CD4-positive, CD25-positive, alpha-beta regulatory T cell (primary cell): Measurements from ENCODE around the gene ETV6. TPM values are rescaled to one million over a fixed set of nuclear protein-coding genes. Genes with fewer than 3 reads are reported as not detected.

Experiments
- ATAC-seq, 2 donors: fragments of 150-1000 bp; cut with Tn5 transposase; one replicate each; pipeline ENCODE4 v1.10.0; 2021; ENCODE audit warnings: low read depth in 2 of 2, moderate number of reproducible peaks in 2 of 2, moderate library complexity in 1 of 2
- DNase-seq, 3 donors: peaks; one replicate each; pipeline versions ENCODE4 v3.0.0 to v3.0.0-alpha.2; 2012 to 2022; ENCODE audit warnings: mixed read lengths in 1 of 3
- H3K27ac ChIP-seq: one replicate; pipeline ENCODE4 v1.7.0; 2013; ENCODE audit warnings: mild to moderate bottlenecking, low read length; ENCODE audit not compliant: insufficient read depth, poor library complexity, severe bottlenecking
- H3K27me3 ChIP-seq: one replicate; pipeline ENCODE4 v1.7.0; 2013; ENCODE audit warnings: low read length; ENCODE audit not compliant: control insufficient read depth, insufficient read depth
- H3K36me3 ChIP-seq: one replicate; pipeline ENCODE4 v1.7.0; 2013; ENCODE audit warnings: mild to moderate bottlenecking, low read length, moderate library complexity; ENCODE audit not compliant: control insufficient read depth, insufficient read depth
- H3K4me1 ChIP-seq: 2 replicates; pipeline ENCODE4 v1.7.0; 2013; ENCODE audit warnings: mild to moderate bottlenecking, low read length; ENCODE audit not compliant: insufficient read depth, control insufficient read depth, poor library complexity, severe bottlenecking
- H3K4me3 ChIP-seq: one replicate; pipeline ENCODE4 v1.7.0; 2013; ENCODE audit warnings: low read depth, mild to moderate bottlenecking, low read length, moderate library complexity
- H3K9me3 ChIP-seq, 2 experiments: 1 replicate in 1 of 2; 2 replicates in 1 of 2; pipeline ENCODE4 v1.7.0; 2013; ENCODE audit warnings: low read length in 2 of 2, mild to moderate bottlenecking in 1 of 2, moderate library complexity in 1 of 2; ENCODE audit not compliant: control insufficient read depth in 2 of 2
- H3K27ac Mint-ChIP-seq, 3 donors: one replicate each; pipeline ENCODE4 v1.8.0; 2020 to 2022; ENCODE audit warnings: mild to moderate bottlenecking in 3 of 3, mixed read lengths in 3 of 3, moderate library complexity in 2 of 3
- H3K27me3 Mint-ChIP-seq: one replicate; pipeline ENCODE4 v1.8.0; 2022; ENCODE audit warnings: mild to moderate bottlenecking, mixed read lengths
- H3K36me3 Mint-ChIP-seq: one replicate; pipeline ENCODE4 v1.8.0; 2020; ENCODE audit warnings: mixed read lengths
- H3K4me1 Mint-ChIP-seq, 4 donors: one replicate each; pipeline ENCODE4 v1.8.0; 2020 to 2022; ENCODE audit warnings: mixed read lengths in 4 of 4, mild to moderate bottlenecking in 1 of 4
- H3K4me3 Mint-ChIP-seq, 4 donors: one replicate each; pipeline ENCODE4 v1.8.0; 2020 to 2022; ENCODE audit warnings: mild to moderate bottlenecking in 4 of 4, mixed read lengths in 4 of 4, moderate library complexity in 3 of 4
- H3K9me3 Mint-ChIP-seq, 7 donors: one replicate each; pipeline ENCODE4 v1.8.0; 2020 to 2022; ENCODE audit warnings: mixed read lengths in 7 of 7, mild to moderate bottlenecking in 3 of 7, moderate library complexity in 2 of 7
- polyA plus RNA-seq, 4 donors: library from polyadenylated mRNA; unstranded; fragments of 300-500 nt; fragmentation: Illumina TruSeq; gene quantifications; one replicate each; pipeline ENCODE4 v1.2.3, GENCODE V29; 2021
- total RNA-seq: library from RNA; stranded (reverse); gene quantifications from one replicate; pipeline ENCODE4 v1.2.3, GENCODE V29; 2022

ETV6 gene
- total and polyA plus RNA-seq, 5 donors from 2014 or later, result 2.5 to 62.5 (median 4.1) TPM

DNA sequence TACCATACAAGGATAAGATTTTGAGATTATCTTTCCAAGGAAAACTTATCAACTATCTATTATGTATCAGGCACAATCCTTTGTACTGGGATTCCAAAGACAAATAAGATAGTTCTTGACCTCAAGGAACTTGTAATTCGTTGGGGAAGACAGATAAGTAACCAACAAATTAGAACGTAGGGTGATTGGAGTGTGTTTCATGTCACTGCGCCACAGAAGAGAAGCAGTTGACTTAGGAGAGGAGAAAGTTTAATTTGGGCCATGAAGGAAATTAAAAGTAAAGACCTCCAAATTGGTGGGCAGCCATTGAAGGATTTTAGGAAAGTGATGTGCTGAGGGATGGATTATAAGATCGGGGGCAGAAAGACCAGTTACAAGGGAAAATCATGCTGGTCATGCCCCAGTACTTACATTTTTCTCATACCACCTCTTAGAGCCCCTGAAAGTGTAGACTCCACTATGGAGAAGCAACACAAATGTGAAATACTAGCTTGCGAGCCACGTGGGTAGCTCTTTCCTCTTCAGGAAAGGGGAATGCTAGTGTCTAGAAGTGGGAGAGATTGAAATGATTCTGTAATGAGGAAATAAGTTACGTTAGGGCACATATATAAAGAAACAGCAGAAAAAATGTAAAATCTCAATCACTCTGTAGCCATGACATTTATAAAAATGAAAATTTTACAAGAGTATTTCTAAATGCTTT, 148.7 kb downstream of the ETV6 start:
- peaks cover 33 to 39% (median 35%) of the 10 kb centered on the region in 4 donors for H3K4me1 Mint-ChIP-seq
- H3K36me3 Mint-ChIP-seq, result peaks cover 12% of the 10 kb centered on the region
- H3K27ac Mint-ChIP-seq, result peak overlapping the region in 2 of 3 donors; percentile 39 to 70
- no peak overlapping the region for H3K27ac ChIP-seq
- H3K4me3 Mint-ChIP-seq, result no peak overlapping the region
- no peaks in the 10 kb centered on the region for H3K36me3 ChIP-seq
- H3K9me3 ChIP-seq, result no peaks in the 10 kb centered on the region
- no peaks in the 10 kb centered on the region for H3K9me3 Mint-ChIP-seq
- no peaks in the 10 kb centered on the region for H3K4me1 ChIP-seq
- no peaks in the 10 kb centered on the region for H3K27me3 Mint-ChIP-seq
- no peak overlapping the region for H3K4me3 ChIP-seq
- DNase-seq, result no peak
- no peak for ATAC-seq
- no peaks in the 10 kb centered on the region for H3K27me3 ChIP-seq

GRCh38 chr12:11798856-11799501, 149.5 kb downstream of the ETV6 start:
- H3K9me3 Mint-ChIP-seq, result no peaks in the 10 kb centered on the region
- H3K4me3 Mint-ChIP-seq, result no peak overlapping the region
- no peaks in the 10 kb centered on the region for H3K9me3 ChIP-seq
- peak overlapping the region; percentile 9 to 70 (median 39) for H3K27ac Mint-ChIP-seq
- no peak overlapping the region for H3K27ac ChIP-seq
- H3K36me3 Mint-ChIP-seq, result peaks cover 7% of the 10 kb centered on the region
- H3K27me3 Mint-ChIP-seq, result no peaks in the 10 kb centered on the region
- no peaks in the 10 kb centered on the region for H3K27me3 ChIP-seq
- no peaks in the 10 kb centered on the region for H3K4me1 ChIP-seq
- peaks cover 33 to 39% (median 35%) of the 10 kb centered on the region in 4 donors for H3K4me1 Mint-ChIP-seq
- no peak for DNase-seq
- H3K36me3 ChIP-seq, result no peaks in the 10 kb centered on the region
- H3K4me3 ChIP-seq, result no peak overlapping the region
- no peak for ATAC-seq

GRCh38 chr12:11799502-11799873, 150.0 kb downstream of the ETV6 start:
- Mint-ChIP-seq H3K36me3 (peaks cover 12% of the 10 kb centered on the region), H3K27ac (no peak overlapping the region), H3K27me3 (no peaks in the 10 kb centered on the region), H3K9me3 (no peaks in the 10 kb centered on the region), H3K4me1 (peaks cover 33 to 41% (median 36%) of the 10 kb centered on the region in 4 donors), H3K4me3 (no peak overlapping the region)
- Histone ChIP-seq H3K27me3 (no peaks in the 10 kb centered on the region), H3K9me3 (no peaks in the 10 kb centered on the region), H3K4me1 (no peaks in the 10 kb centered on the region), H3K27ac (no peak overlapping the region), H3K4me3 (no peak overlapping the region), H3K36me3 (no peaks in the 10 kb centered on the region)
- DNase-seq, result no peak
- ATAC-seq, result no peak

- Histone ChIP-seq H3K9me3 (no peaks in the 10 kb centered on the region), H3K4me3 (no peak overlapping the region), H3K27ac (no peak overlapping the region), H3K27me3 (no peaks in the 10 kb centered on the region), H3K4me1 (no peaks in the 10 kb centered on the region), H3K36me3 (no peaks in the 10 kb centered on the region)
- no peaks in the 10 kb centered on the region for H3K9me3 Mint-ChIP-seq
- H3K4me1 Mint-ChIP-seq, result peaks cover 27 to 43% (median 39%) of the 10 kb centered on the region in 4 donors
- DNase-seq (no peak), ATAC-seq (no peak)
- H3K27me3 Mint-ChIP-seq, result no peaks in the 10 kb centered on the region
- no peak overlapping the region for H3K4me3 Mint-ChIP-seq
- peaks cover 10% of the 10 kb centered on the region for H3K36me3 Mint-ChIP-seq
- H3K27ac Mint-ChIP-seq, result peak overlapping the region in 1 of 3 donors; percentile 53
These were observed 152.2 kb downstream of the ETV6 start for GRCh38 chr12:11801643-11802042.

DNA sequence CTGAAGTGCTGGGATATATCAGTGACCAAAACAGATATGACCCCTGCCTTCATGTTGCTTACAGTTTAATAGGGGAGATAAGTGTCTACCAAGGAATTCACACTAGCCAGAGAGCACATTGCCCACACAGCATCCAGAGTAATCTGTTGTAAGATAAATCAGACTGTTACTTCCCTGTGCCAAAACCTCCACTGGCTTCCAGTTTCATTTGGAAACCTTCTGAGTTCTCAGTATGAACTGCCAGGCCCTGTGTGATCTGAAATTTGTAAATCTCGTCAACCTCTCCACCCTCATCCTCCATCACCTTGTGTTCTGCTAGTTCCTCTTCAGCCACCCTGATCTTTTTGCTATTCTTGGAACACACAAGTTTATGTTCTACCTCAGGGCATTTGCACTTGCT, 154.7 kb downstream of the ETV6 start:
- H3K9me3 Mint-ChIP-seq, result no peaks in the 10 kb centered on the region
- no peak overlapping the region for H3K4me3 Mint-ChIP-seq

DNA sequence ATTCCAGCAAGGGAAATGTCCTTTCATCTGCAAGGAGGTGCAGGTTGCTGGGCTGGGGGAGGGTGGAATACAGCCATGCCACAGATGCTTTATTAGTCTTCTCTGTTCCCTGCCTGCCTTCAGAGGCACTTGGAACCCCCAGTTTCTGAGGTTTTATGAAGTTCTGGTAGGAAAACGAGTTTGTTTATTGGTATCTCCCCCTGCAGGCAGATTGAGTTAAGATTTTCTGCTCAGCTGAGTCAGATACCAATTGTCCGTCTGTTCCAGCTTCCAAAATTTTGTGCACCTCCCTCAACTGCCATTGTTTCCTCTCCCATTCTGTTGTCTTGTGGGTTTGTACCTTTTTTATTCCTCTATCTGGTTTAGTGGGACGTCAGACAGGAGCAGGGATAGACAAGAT, 155.6 kb downstream of the ETV6 start:
- Mint-ChIP-seq H3K27ac (no peak overlapping the region), H3K4me1 (peaks cover 20 to 36% (median 27%) of the 10 kb centered on the region in 4 donors), H3K9me3 (no peaks in the 10 kb centered on the region), H3K27me3 (no peaks in the 10 kb centered on the region), H3K4me3 (no peak overlapping the region), H3K36me3 (peaks cover 16% of the 10 kb centered on the region)
- no peak for ATAC-seq
- Histone ChIP-seq H3K4me1 (peaks cover 7% of the 10 kb centered on the region), H3K27me3 (no peaks in the 10 kb centered on the region), H3K4me3 (no peak overlapping the region), H3K36me3 (no peaks in the 10 kb centered on the region), H3K27ac (no peak overlapping the region), H3K9me3 (no peaks in the 10 kb centered on the region)
- no peak for DNase-seq

More for the DNA sequence above, 154.7 kb downstream of the ETV6 start:
- H3K9me3 ChIP-seq, result no peaks in the 10 kb centered on the region
- H3K36me3 ChIP-seq, result no peaks in the 10 kb centered on the region
- DNase-seq (no peak), ATAC-seq (no peak)
- Mint-ChIP-seq H3K27me3 (no peaks in the 10 kb centered on the region), H3K27ac (no peak overlapping the region), H3K4me1 (peaks cover 21 to 36% (median 29%) of the 10 kb centered on the region in 4 donors), H3K36me3 (peaks cover 16% of the 10 kb centered on the region)
- no peaks in the 10 kb centered on the region for H3K27me3 ChIP-seq
- no peak overlapping the region for H3K27ac ChIP-seq
- H3K4me1 ChIP-seq, result peaks cover 7% of the 10 kb centered on the region
- H3K4me3 ChIP-seq, result no peak overlapping the region

GRCh38 chr12:11805680-11806079, 156.2 kb downstream of the ETV6 start:
- H3K27me3 Mint-ChIP-seq, result no peaks in the 10 kb centered on the region
- no peak overlapping the region for H3K27ac Mint-ChIP-seq
- peaks cover 17 to 33% (median 25%) of the 10 kb centered on the region in 4 donors for H3K4me1 Mint-ChIP-seq
- Histone ChIP-seq H3K4me1 (peaks cover 7% of the 10 kb centered on the region), H3K27ac (no peak overlapping the region), H3K4me3 (no peak overlapping the region), H3K36me3 (no peaks in the 10 kb centered on the region), H3K27me3 (no peaks in the 10 kb centered on the region), H3K9me3 (no peaks in the 10 kb centered on the region)
- DNase-seq, result no peak
- H3K9me3 Mint-ChIP-seq, result no peaks in the 10 kb centered on the region
- peaks cover 16% of the 10 kb centered on the region for H3K36me3 Mint-ChIP-seq
- H3K4me3 Mint-ChIP-seq, result no peak overlapping the region
- no peak for ATAC-seq

GRCh38 chr12:11807458-11807857, 158.0 kb downstream of the ETV6 start:
- peaks cover 24 to 41% (median 27%) of the 10 kb centered on the region in 4 donors for H3K4me1 Mint-ChIP-seq

More at GRCh38 chr12:11807458-11807857, 158.0 kb downstream of the ETV6 start:
- Mint-ChIP-seq H3K27ac (no peak overlapping the region), H3K4me3 (no peak overlapping the region), H3K27me3 (no peaks in the 10 kb centered on the region), H3K36me3 (peaks cover 16% of the 10 kb centered on the region), H3K9me3 (no peaks in the 10 kb centered on the region)
- Histone ChIP-seq H3K36me3 (no peaks in the 10 kb centered on the region), H3K4me3 (no peak overlapping the region), H3K27ac (no peak overlapping the region), H3K9me3 (no peaks in the 10 kb centered on the region), H3K27me3 (no peaks in the 10 kb centered on the region), H3K4me1 (peaks cover 11% of the 10 kb centered on the region)
- ATAC-seq, result peak in 1 of 2 donors; percentile 25
- DNase-seq, result peak in 1 of 3 donors; percentile 13
